HCT116 (cell line): ENCODE data around the gene HERC6. TPM values are rescaled to one million over a fixed set of nuclear protein-coding genes. Genes with fewer than 3 reads are reported as not detected.

ENCODE experiments used
- ATAC-seq: fragments of 200-7000 bp; cut with Tn5 transposase; 2 replicates; pipeline ENCODE4 v1.9.1; 2020; ENCODE audit warnings: mild to moderate bottlenecking, moderate library complexity
- BruUV-seq: library from RNA; stranded (reverse); fragments of 400-500 nt; replicated peaks from 2 replicates; lab custom pipeline; 2021; lab: Mats Ljungman, UMichigan
- CTCF ChIA-PET: fragments of 300-600 bp; sonication (Branson Sonifier 250); formaldehyde crosslinking; loops from one replicate; lab custom pipeline; 2021; ENCODE audit warnings: antibody characterized with exemption; lab: Charles Lee
- POLR2A ChIA-PET: fragments of 300-600, 350-600 bp; sonication (Branson Sonifier 250); formaldehyde crosslinking; loops from one replicate; lab custom pipeline; 2021; ENCODE audit warnings: antibody characterized with exemption; lab: Charles Lee
- RAD21 ChIA-PET, 2 experiments: fragments of 300-600 bp; sonication (Branson Sonifier 250); formaldehyde crosslinking; loops; one replicate each; lab custom pipeline; 2023; ENCODE audit warnings: low total read pairs in 2 of 2; ENCODE audit not compliant: uncharacterized antibody in 2 of 2, unreplicated experiment in 2 of 2, low non-redundant PET in 1 of 2; lab: Charles Lee
- DNase-seq: peaks from one replicate; pipeline ENCODE4 v3.0.0-alpha.2; 2010; ENCODE audit warnings: low read depth, low spot score
- H2AFZ ChIP-seq: fragments of 200-600 bp; shearing (Covaris generic), sonication (generic); 2 replicates; pipeline ENCODE4 v1.6.1; 2017; ENCODE audit warnings: low read depth, mixed run types, mixed read lengths, antibody characterized with exemption, low read length; ENCODE audit not compliant: poor library complexity, severe bottlenecking
- H3K27ac ChIP-seq: 2 replicates; pipeline ENCODE4 v1.5.1; 2012; ENCODE audit warnings: low read depth, low read length
- H3K27me3 ChIP-seq: fragments of 200-600 bp; sonication (generic); 2 replicates; pipeline ENCODE4 v1.6.1; 2016; ENCODE audit warnings: mixed run types, low read length, mixed read lengths; ENCODE audit not compliant: insufficient read depth
- H3K36me3 ChIP-seq, 2 experiments: fragments of 200-500 bp in 1 of 2; fragments of 200-600 bp in 1 of 2; sonication (Bioruptor generic) in 1 of 2; sonication (generic) in 1 of 2; 2 replicates each; pipeline versions ENCODE4 v1.5.1 to v1.6.1; 2014 to 2016; ENCODE audit warnings: low read length in 2 of 2, inconsistent platforms in 1 of 2, mixed read lengths in 1 of 2, mixed run types in 1 of 2; ENCODE audit not compliant: insufficient read depth in 2 of 2, control insufficient read depth in 1 of 2
- H3K4me1 ChIP-seq, 2 experiments: fragments of 200-600 bp in 1 of 2; sonication (generic) in 1 of 2; 2 replicates each; pipeline versions ENCODE4 v1.5.1 to v1.6.1; 2012 to 2017; ENCODE audit warnings: low read length in 2 of 2, inconsistent platforms in 1 of 2, mild to moderate bottlenecking in 1 of 2, mixed read lengths in 1 of 2, mixed run types in 1 of 2, moderate library complexity in 1 of 2; ENCODE audit not compliant: insufficient read depth in 2 of 2, control insufficient read depth in 1 of 2
- H3K4me2 ChIP-seq: fragments of 200-600 bp; sonication (generic); 2 replicates; pipeline ENCODE4 v1.6.1; 2017; ENCODE audit warnings: mixed run types, low read length, mixed read lengths
- H3K4me3 ChIP-seq, 2 experiments: fragments of 200-600 bp in 1 of 2; sonication (generic) in 1 of 2; replicated peaks in 1 of 2; 2 replicates each; pipeline ENCODE4 v1.5.1; 2011 to 2016; ENCODE audit warnings: low read length in 2 of 2, control low read depth in 1 of 2, low read depth in 1 of 2, mild to moderate bottlenecking in 1 of 2, mixed read lengths in 1 of 2, mixed run types in 1 of 2
- H3K79me2 ChIP-seq: fragments of 200-600 bp; sonication (generic); 2 replicates; pipeline ENCODE4 v1.6.1; 2017; ENCODE audit warnings: mild to moderate bottlenecking, mixed run types, low read length, moderate library complexity, mixed read lengths; ENCODE audit not compliant: insufficient read depth
- H3K9ac ChIP-seq: fragments of 200-600 bp; sonication (generic); 2 replicates; pipeline ENCODE4 v1.6.1; 2016; ENCODE audit warnings: low read length, mixed read lengths
- H3K9me2 ChIP-seq: fragments of 200-600 bp; sonication (generic), shearing (Covaris generic); 2 replicates; pipeline ENCODE4 v1.6.1; 2017; ENCODE audit warnings: mixed run types, mild to moderate bottlenecking, moderate library complexity; ENCODE audit not compliant: insufficient read depth
- H3K9me3 ChIP-seq, 2 experiments: fragments of 200-500 bp in 1 of 2; fragments of 200-600 bp in 1 of 2; sonication (Bioruptor generic) in 1 of 2; sonication (generic) in 1 of 2; 2 replicates each; pipeline ENCODE4 v1.6.1; 2014 to 2017; ENCODE audit warnings: low read length in 2 of 2, mixed read lengths in 2 of 2, inconsistent platforms in 1 of 2, low read depth in 1 of 2, mild to moderate bottlenecking in 1 of 2, mixed run types in 1 of 2, moderate library complexity in 1 of 2; ENCODE audit not compliant: control insufficient read depth in 1 of 2, insufficient read depth in 1 of 2
- H4K20me1 ChIP-seq: fragments of 200-600 bp; sonication (generic), shearing (Covaris generic); 2 replicates; pipeline ENCODE4 v1.6.1; 2017; ENCODE audit warnings: mixed run types, mild to moderate bottlenecking, moderate library complexity; ENCODE audit not compliant: insufficient read depth
- EGR1 ChIP-seq: IDR thresholded peaks from 2 replicates; pipeline ENCODE4 v1.6.1; 2012; ENCODE audit warnings: low read depth
- EZH2 ChIP-seq: fragments of 200-600 bp; sonication (generic); IDR thresholded peaks from 2 replicates; pipeline ENCODE4 v1.6.1; 2017; ENCODE audit warnings: antibody characterized with exemption, mixed run types
- MAX ChIP-seq: IDR thresholded peaks from 2 replicates; pipeline ENCODE4 v1.6.1; 2012
- POLR2A ChIP-seq: IDR thresholded peaks from 2 replicates; pipeline ENCODE4 v1.7.0; 2011; ENCODE audit warnings: borderline replicate concordance; ENCODE audit not compliant: insufficient read depth, insufficient read length; ENCODE audit errors: extremely low read depth
- RAD21 ChIP-seq: IDR thresholded peaks from 2 replicates; pipeline ENCODE4 v1.6.1; 2012; ENCODE audit warnings: low read depth, mild to moderate bottlenecking
- SIN3A ChIP-seq: IDR thresholded peaks from 2 replicates; pipeline ENCODE4 v1.6.1; 2012; ENCODE audit warnings: low read depth
- SRF ChIP-seq: IDR thresholded peaks from 2 replicates; pipeline ENCODE4 v1.6.1; 2012; ENCODE audit warnings: low read depth
- TCF7L2 ChIP-seq: IDR thresholded peaks from 2 replicates; pipeline ENCODE4 v1.7.0; 2011; ENCODE audit warnings: borderline replicate concordance, inconsistent platforms; ENCODE audit not compliant: insufficient read depth, insufficient read length; ENCODE audit errors: extremely low read depth
- intact Hi-C: fragments of 100-400 bp; cut with micrococcal nuclease; formaldehyde crosslinking; loops from 2 replicates; pipeline ENCODE4 v1.10.0; 2022
- total RNA-seq: library from RNA; stranded (reverse); gene quantifications from one replicate; pipeline ENCODE4 v1.2.1, GENCODE V29; 2021; ENCODE audit not compliant: unreplicated experiment
- TF ChIP-seq, protein P1 (sequence below): IDR thresholded peaks from 2 replicates; pipeline ENCODE4 v1.6.1; 2012; ENCODE audit warnings: low read depth

The HERC6 gene
- total RNA-seq, 1 experiment from 2014 or later = 4.9 TPM

GRCh38 chr4:88419874-88420273 is 41.2 kb downstream of the HERC6 start (continued):
- TF ChIP-seq MAX = no peak
- no peak for TF ChIP-seq RAD21
- TF ChIP-seq, protein P1, sequence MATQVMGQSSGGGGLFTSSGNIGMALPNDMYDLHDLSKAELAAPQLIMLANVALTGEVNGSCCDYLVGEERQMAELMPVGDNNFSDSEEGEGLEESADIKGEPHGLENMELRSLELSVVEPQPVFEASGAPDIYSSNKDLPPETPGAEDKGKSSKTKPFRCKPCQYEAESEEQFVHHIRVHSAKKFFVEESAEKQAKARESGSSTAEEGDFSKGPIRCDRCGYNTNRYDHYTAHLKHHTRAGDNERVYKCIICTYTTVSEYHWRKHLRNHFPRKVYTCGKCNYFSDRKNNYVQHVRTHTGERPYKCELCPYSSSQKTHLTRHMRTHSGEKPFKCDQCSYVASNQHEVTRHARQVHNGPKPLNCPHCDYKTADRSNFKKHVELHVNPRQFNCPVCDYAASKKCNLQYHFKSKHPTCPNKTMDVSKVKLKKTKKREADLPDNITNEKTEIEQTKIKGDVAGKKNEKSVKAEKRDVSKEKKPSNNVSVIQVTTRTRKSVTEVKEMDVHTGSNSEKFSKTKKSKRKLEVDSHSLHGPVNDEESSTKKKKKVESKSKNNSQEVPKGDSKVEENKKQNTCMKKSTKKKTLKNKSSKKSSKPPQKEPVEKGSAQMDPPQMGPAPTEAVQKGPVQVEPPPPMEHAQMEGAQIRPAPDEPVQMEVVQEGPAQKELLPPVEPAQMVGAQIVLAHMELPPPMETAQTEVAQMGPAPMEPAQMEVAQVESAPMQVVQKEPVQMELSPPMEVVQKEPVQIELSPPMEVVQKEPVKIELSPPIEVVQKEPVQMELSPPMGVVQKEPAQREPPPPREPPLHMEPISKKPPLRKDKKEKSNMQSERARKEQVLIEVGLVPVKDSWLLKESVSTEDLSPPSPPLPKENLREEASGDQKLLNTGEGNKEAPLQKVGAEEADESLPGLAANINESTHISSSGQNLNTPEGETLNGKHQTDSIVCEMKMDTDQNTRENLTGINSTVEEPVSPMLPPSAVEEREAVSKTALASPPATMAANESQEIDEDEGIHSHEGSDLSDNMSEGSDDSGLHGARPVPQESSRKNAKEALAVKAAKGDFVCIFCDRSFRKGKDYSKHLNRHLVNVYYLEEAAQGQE = no peak
- TF ChIP-seq EGR1 = no peak

DNA sequence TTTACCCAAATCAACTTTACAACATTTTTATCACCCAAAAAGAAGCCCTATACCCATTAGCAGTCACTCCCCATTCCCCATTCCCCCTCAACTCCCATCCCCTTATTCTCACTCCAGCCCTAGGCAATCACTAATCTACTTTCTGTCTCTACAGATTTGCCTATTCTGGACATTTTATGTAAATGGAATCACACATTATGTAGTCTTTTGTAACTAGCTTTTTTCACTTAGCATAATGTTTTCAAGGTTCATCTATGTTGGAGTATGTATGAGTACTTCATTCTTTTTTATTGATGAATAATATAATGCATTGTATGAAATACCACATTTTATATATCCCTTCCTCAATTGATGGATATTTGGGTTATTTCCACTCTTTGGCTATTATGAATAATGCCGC is 42.2 kb downstream of the HERC6 start:
- Histone ChIP-seq H3K9me3 (no peaks in the 10 kb centered on the region), H3K27me3 (no peaks in the 10 kb centered on the region), H3K79me2 (no peaks in the 10 kb centered on the region), H3K9ac (no peak overlapping the region), H3K36me3 (no peaks in the 10 kb centered on the region), H3K4me3 (no peak overlapping the region), H2AFZ (no peak overlapping the region), H4K20me1 (no peaks in the 10 kb centered on the region), H3K9me2 (no peaks in the 10 kb centered on the region), H3K27ac (no peak overlapping the region), H3K4me1 (no peaks in the 10 kb centered on the region), H3K4me2 (no peak overlapping the region)
- RAD21 ChIA-PET = no interaction called here
- TF ChIP-seq SRF (no peak), TCF7L2 (no peak), EZH2 (no peak), EGR1 (no peak), POLR2A (no peak), SIN3A (no peak)
- DNase-seq = no peak
- intact Hi-C loops = no loop called here
- CTCF ChIA-PET = no interaction called here
- ATAC-seq = no peak
- POLR2A ChIA-PET = no interaction called here
- BruUV-seq = no TSS peak
